ENCODE results near the gene PRKAR2B. TPM values are rescaled to one million over a fixed set of nuclear protein-coding genes. Genes with fewer than 3 reads are reported as not detected.

PRKAR2B gene
- polyA plus RNA-seq, 1 donor: 3.8 TPM

DNA sequence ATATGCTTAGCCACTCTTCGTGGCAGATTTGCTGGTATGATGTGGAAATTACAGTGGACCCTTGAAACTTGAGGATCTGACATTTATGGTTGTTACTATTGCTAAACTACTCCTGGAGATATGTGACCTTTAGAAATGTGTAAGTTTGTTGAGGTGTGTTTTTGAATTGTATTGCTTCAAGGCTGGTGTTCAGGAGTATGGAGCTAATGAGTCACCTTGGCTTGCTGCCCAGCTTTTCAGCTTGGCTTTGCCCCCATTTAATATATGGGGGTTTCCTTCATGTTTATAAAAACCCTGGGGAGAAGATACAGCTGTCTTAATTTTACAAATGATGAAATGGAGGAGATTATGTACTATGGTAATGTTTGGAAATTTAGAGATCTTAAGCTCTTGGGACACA is 135.9 kb downstream of the PRKAR2B start:
- DNase-seq (ENCODE audit: low read depth): no peak

DNA sequence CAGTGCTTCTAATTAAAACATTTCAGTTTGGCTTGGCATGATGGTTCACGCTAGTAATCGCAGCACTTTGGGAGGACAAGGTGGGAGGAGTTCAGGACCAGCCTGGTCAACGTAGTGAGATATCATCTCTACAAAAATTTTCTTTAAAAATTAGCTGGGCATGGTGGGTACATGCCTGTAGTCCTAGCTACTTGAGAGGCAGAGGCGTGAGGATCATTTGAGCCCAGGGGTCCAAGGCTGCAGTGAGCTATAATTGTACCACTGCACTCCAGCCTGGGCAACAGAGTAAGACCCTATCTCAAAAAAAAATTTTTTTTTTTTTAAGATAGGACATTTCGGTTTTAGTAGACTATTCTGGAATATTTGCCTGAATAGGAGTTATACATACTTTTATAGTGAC is 136.7 kb downstream of the PRKAR2B start:
- DNase-seq (ENCODE audit: low read depth): no peak

DNA sequence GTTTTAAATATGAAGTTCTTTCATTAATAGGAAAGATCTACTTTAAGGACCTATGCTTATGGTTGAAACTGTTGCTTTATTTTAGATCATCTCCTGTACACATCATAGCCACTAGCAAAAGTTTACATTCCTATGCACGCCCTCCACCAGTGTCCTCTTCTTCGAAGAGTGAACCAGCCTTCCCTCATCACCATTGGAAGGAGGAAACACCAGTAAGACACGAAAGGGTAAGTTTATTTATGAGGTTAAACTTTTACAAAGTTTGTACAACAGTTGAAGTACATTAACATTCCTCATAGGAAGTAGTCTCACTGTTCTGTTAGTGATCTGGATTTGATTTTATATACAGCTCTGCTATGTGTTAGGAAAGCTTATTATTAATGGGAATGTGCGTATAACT is 141.2 kb downstream of the PRKAR2B start:
- DNase-seq (ENCODE audit: low read depth): no peak

DNA sequence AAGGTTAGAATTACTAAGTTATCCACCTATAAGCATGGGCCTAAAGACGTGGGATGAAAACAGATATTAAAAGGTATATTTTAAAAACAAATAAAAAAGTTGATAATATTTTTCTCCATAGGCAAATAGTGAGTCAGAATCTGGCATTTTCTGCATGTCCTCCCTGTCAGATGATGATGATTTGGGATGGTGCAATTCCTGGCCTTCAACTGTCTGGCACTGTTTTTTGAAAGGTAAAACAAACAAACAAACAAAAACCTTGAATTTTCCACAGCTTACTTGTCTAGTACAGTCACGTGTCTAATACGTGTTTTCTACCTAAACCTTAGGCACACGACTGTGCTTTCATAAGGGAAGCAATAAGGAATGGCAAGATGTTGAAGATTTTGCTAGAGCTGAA is 141.7 kb downstream of the PRKAR2B start:
- DNase-seq (ENCODE audit: low read depth): no peak

DNA sequence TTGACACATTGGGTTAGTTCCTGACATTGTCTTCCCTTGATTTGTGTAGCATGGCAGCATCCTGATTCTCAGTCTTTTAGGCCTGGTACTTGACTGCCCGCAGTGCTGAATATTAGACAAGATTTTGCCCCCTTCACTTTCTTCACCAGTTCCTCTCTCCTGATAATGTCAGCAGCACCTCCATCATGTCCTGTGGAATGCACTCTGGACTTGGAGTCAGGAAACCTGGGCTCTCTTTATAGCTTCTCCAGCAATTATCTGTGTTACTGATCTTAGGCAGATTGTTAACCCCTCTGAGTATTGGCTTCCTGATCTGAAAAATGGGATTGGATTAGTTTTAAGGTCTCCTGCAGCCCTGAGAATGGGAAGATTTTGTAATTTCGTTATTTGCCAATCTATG is 143.3 kb downstream of the PRKAR2B start:
- no peak for DNase-seq (ENCODE audit: low read depth)

GRCh38 chr7:107190090-107190489 is 145.6 kb downstream of the PRKAR2B start:
- no peak for DNase-seq (ENCODE audit: low read depth)

DNA sequence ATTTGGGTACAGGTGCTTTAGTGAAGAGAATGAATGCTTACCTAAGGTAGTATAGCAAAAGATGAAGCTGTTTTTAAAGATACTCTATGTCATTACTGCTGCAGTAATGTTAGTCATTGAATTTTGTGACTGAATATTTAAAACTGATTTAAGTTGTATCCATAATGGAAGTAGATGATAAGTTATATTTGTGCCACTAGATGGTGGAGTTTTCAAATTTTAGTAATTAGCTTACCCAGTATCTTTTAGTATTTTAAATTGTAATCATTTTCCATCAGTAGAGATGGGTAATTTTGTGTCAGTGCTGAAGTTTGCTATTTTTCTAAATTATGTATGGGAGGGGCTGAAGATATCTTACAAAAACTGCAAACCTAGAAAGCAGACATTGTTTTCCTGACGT is 149.5 kb downstream of the PRKAR2B start:
- no peak for DNase-seq (ENCODE audit: low read depth)

DNA sequence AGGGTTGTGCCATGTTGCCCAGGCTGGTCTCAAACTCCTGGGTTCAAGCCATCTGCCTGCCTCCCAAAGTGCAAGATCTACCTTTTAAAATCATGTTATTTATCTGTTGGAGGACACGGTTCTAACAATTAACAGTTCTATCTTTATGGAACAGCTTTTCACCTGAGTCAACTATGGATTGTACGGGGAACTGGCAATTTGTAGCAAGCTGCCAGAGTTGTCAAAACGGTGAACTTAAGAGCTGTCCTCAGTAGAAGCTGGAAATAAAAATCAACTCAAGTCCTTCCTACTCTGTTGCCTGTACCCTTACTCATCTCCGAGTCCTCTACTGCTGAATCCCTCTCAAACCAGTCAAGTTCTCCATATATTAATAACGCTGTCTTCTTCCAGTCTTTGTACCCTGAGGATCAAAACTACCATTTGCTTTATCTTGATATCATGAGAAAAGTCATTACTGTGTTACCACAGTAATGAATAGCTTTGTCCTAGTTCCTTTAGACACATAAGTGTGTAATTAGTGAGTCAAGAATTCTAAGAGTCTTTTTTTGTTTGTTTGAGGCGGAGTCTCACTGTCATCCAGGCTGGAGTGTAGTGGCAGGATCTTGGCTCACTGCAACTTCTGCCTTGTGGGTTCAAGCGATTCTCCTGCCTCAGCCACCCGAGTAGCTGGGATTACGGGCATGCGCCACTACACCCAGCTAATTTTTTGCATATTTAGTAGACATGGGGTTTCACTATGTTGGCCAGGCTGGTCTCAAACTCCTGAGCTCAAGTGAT is 152.5 kb downstream of the PRKAR2B start:
- no peak for DNase-seq (ENCODE audit: low read depth)

- no peak for DNase-seq (ENCODE audit: low read depth)
These were observed 157.4 kb downstream of the PRKAR2B start for GRCh38 chr7:107201795-107202450.

DNA sequence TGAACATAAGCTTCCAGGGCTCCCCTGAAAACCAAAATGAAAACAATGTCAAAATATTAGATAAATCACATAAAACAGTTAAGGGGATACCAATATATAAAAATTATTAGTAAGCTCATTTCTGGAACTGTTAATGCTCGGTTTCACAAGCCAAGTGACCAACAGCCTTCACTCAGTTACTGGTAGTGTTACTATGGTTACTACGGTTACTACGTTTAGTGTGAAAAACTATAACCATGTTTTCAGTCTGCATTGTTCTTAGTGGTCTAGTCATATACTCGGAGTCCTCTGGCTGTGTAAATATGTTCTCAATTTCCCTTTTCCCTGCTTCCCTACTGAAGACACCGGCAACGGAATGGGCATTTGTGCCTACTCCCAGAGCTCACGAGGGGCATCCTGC is 159.1 kb downstream of the PRKAR2B start:
- no peak for DNase-seq (ENCODE audit: low read depth)

DNA sequence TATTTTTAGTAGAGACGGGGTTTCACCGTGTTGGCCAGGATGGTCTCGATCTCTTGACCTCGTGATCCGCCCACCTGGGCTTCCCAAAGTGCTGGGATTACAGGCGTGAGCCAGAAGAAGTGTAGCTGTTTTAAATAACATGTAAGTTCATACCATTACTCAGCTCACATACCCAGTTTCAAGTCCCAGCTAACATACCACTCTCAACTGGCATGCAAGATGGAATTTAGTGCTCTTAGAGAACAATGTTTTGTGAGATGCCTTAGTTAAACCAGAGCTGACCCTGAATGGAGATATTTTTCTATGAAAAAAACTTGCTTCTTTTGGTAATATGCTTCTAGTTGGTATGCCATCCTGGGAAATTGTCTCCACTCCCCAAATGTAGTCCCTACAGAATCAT is 161.6 kb downstream of the PRKAR2B start:
- no peak for DNase-seq (ENCODE audit: low read depth)

DNA sequence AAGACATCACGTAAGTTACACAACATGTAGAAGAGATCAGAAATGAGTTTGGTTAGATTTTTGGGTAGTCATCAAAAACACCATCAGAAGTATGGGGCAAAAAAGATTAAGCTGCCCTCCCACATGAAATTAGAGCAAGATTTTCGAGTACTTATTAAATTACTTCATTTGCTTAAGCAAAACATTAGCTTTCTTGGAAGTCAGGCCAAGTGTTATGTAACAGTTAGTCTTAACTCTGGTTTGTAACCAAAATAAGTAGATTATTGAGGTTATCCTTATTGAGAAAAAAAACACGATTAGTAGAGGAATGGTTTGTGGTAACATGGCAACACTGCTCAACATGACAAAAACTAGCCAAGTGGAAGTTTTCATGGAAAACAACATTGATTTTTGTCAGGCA is 162.2 kb downstream of the PRKAR2B start:
- DNase-seq (ENCODE audit: low read depth): no peak

DNA sequence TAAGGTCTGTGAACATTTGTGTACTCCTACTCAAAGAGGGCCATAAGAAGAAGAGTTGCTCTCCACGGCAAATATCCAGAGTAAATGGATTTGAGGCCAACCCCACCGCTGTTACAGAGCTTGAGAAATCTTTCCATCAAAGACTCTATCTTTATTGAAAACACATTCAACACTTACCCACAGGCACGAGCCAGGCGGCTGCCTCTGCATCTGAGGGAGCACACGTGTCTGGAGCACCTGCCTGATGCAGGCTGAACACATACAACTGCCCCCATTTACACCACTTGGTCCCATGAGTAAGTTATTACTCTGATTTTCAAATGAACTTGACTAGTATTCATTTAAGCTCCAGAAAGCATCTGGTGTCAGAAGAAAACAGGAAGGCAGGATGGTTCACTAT is 163.0 kb downstream of the PRKAR2B start:
- no peak for DNase-seq (ENCODE audit: low read depth)

- DNase-seq (ENCODE audit: low read depth): peak; percentile 13
These were observed 163.6 kb downstream of the PRKAR2B start for GRCh38 chr7:107208024-107208521.

DNA sequence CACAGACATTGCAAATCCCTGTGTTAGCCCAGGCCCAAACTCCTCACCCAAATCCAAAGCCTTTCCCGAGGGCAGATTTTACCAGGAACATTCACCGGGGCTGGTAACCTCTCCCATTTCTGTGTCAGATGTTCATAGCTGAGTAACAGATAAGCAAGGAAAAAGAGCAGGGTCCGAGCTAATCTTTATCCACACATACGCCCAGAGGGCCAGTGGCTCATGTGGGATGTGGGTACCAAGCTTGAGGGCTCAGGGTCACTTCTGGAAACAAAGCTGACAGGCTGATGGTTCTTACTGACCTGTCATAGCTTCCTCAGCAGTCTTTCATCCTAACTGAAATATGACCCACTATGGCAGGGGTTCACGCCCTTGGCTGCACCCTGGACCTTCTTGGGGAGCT is 164.1 kb downstream of the PRKAR2B start:
- no peak for DNase-seq (ENCODE audit: low read depth)

- DNase-seq (ENCODE audit: low read depth): no peak
These were observed 165.1 kb downstream of the PRKAR2B start for GRCh38 chr7:107209565-107209964.

DNA sequence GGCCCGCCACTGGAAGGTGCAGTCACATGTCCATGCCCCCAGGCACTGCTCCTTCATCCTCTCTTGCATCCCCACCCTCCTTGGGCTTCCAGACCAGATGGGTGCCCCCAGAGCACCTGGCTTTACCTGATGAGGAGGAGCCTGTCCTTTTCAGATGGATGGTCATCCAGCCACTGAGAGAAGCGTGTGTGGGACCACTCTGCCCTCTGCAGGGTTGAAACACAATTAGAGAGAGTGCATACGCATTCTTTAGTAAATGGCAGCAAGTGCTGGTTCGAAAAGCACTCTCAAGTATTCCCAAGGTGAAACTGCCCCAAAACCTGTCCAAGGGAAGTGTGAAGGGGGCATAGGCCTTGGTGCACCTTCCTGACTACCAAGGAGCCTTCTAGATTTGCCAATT is 165.9 kb downstream of the PRKAR2B start:
- no peak for DNase-seq (ENCODE audit: low read depth)

Other genes starting within 250 kb of the PRKAR2B start
- 2.1 TPM for gene PIK3CG, start 179.4 kb upstream of the PRKAR2B start, polyA plus RNA-seq (ENCODE audit: insufficient read length)
- gene HBP1, start 124.3 kb downstream of the PRKAR2B start, polyA plus RNA-seq (ENCODE audit: insufficient read length): 59.5 TPM

All from forelimb muscle (tissue), 1 donor.